NCI-H226 (cell line): ENCODE measurements around the gene AMN1.
"Not testable (repeated sequence)": the region's sequence is repeated elsewhere in the genome, so short reads cannot be mapped to it uniquely, and the experiment has no call there.

Experiments
- DNase-seq: peaks from one replicate; pipeline ENCODE4 v3.0.0-alpha.2; 2015

The AMN1 gene

GRCh38 chr12:31728917-31729640 is at the start of gene AMN1:
TSS of gene AMN1 (minus strand) at chr12:31729021. CDS start at chr12:31729008, 13 bp downstream.
- peak; percentile 99 for DNase-seq

- DNase-seq = peak; percentile 45
Observed at GRCh38 chr12:31773867-31774266, 45.0 kb upstream of the AMN1 start.

- DNase-seq = peak; percentile 49
Observed at GRCh38 chr12:31773223-31773750, 44.5 kb upstream of the AMN1 start.

GRCh38 chr12:31772685-31773222 is 43.9 kb upstream of the AMN1 start:
- DNase-seq = no peak

DNA sequence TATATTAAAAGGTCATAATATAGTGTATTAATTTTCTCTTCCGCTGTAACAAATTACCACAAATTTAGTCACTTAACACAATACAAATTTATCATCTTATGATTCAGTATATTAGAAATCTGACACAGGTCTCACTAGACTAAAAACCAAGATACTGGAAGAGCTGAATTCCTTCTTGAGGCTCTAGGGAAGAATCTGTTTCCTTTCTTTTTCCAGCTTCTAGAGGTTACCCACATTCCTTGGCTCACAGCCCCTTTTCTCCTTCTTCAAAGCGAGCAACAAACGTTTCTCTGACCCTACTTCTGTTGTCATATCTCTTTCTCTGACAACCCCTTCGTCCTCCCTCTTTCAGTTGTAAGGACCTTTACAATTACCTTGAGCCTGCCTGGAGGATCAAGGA is 43.4 kb upstream of the AMN1 start:
- DNase-seq = peak; percentile 29

DNA sequence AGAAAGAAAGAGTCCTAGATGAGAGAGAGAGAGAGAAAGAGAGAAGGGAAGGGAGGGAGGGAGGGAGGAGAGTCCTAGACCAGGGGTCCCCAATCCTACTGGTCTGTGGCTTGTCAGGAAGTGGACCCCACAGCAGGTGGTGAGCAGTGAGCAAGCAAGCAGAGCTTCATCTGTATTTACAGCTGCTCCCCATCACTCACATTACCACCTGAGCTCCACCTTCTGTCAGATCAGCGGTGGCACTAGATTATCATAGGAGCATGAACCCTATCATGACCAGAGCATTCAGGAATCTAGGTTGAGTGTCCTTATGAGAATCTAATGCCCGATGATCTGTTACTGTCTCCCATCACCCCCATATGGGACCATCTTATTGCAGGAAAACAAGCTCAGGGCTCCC is 39.2 kb upstream of the AMN1 start:
- no peak for DNase-seq

- no peak for DNase-seq
Observed at GRCh38 chr12:31765931-31766330, 37.1 kb upstream of the AMN1 start.

- no peak for DNase-seq
Observed at GRCh38 chr12:31759632-31760459, 31.0 kb upstream of the AMN1 start.

GRCh38 chr12:31758297-31758696 is 29.5 kb upstream of the AMN1 start:
- DNase-seq = not testable (repeated sequence)

DNA sequence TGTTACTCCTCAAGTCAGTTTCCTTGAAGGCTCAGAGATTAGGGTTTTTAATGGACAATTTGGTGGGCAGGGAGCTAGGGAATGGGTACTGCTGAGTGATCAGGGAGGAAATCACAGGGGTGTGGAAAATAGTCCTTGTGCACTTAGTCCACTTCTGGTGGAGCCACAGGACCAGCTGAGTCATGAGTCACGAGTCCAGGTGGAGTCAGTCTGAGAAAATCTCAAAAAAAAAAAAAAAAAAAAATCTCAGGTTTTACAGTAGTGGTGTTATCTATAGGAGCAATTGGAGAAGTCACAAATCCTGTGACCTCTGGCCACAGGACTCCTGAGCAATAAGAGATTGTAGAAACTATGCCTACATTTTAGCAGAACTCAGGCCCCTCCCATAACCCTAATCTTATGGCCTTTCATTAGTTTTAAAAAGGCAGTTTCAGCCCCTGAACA is 28.2 kb upstream of the AMN1 start:
- DNase-seq = peak; percentile 67

- no peak for DNase-seq
Observed at GRCh38 chr12:31752450-31752849, 23.6 kb upstream of the AMN1 start.

DNA sequence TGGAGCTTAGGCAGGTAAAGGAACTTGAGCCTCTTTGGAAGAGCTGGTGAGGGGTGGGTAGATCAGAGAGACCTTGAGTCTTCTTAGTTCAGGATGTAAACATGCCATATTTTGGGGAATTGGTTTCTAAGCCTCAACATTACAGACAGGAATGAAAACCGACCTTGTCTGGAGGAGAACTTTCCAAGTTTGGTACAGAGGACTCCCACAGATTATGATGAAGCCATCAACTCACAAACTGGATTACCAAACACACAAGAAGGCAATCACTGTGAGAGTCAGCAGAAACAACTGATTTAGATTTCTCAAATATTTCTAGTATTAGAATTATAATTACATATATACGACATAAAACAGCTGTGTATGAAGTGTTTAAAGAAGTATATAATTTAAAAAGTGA is 22.3 kb upstream of the AMN1 start:
- DNase-seq = no peak

GRCh38 chr12:31750747-31751039 is 21.9 kb upstream of the AMN1 start:
- DNase-seq = no peak

- DNase-seq = peak; percentile 95
Observed at GRCh38 chr12:31749024-31749704, 20.3 kb upstream of the AMN1 start.

DNA sequence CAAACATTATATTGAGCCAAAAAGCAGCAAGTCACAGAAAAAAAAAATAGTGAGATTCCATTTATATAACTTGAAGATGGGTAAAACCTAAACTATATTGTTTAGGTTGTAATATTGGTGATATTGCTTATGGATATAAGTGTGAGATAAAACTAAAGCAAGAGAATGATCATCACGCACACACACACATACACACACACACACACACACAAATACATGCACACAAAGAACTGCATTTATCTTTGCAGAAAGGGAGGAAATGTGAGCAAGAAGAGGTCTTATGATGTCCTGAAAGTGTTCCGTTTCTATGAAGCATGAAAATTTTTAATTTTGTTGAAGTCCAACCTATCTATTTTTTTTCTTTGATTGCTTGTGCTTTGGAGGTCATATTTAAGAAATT is 16.4 kb upstream of the AMN1 start:
- no peak for DNase-seq

DNA sequence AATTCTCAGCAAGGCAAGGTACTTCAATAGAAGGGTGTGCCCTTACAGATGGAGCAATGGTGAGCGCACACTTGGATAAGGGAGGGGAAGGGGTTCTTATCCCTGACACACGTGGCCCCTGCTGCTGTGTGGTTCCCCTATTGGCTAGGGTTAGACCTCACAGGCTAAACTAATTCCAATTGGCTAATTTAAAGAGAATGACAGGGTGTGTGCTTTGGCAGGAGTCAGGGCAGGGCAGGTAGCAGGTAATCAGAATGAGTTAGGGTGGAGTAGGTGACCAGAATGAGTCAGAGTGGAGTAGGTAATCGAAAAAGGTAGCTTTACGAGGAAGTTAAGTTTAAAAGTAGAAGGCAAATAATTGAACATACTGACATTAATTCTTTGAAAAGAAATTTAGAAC is 15.5 kb upstream of the AMN1 start:
- DNase-seq = not testable (repeated sequence)

DNA sequence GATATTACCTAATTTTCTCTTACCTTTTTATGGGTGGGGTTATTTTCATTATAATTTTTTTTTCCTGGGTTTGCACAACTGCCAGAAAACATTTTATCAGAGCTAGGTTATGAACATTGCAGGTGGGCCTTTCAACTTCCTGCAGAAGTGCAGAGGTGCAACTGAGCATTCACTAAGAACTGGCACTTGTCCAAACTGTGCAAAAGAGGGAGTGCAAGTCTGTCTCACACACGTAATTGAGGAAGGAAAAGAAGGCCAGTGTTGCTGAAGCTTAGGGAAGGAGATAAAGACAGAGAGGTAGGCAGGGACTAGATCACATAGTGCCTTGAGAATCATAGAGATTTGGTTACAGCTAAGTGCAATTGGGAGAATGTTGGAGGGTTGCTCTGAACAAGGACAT is 14.1 kb upstream of the AMN1 start:
- no peak for DNase-seq

- no peak for DNase-seq
Observed at GRCh38 chr12:31740628-31741027, 11.8 kb upstream of the AMN1 start.

DNA sequence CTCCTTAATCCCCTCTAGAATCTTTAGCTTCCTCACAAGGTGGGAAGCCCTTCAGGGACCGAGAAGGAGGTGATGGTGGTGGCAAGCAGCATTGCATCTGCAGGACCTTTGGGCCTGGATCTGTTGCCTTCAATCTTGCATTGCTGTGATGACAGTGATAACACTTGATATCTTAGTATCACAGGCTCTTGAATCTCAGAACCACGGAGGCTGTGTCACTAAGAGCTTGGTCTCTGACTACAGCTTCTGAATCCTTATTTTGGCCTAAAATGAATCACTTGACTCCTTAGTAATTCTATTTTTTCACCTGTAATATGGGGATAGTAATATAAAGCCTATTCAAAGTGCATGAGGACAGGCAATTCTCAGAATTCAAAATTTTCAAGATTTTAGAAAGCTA is 8.9 kb upstream of the AMN1 start:
- no peak for DNase-seq

- no peak for DNase-seq
Observed at GRCh38 chr12:31737345-31737744, 8.5 kb upstream of the AMN1 start.

- peak; percentile 90 for DNase-seq
Observed at GRCh38 chr12:31736472-31736871, 7.7 kb upstream of the AMN1 start.

DNA sequence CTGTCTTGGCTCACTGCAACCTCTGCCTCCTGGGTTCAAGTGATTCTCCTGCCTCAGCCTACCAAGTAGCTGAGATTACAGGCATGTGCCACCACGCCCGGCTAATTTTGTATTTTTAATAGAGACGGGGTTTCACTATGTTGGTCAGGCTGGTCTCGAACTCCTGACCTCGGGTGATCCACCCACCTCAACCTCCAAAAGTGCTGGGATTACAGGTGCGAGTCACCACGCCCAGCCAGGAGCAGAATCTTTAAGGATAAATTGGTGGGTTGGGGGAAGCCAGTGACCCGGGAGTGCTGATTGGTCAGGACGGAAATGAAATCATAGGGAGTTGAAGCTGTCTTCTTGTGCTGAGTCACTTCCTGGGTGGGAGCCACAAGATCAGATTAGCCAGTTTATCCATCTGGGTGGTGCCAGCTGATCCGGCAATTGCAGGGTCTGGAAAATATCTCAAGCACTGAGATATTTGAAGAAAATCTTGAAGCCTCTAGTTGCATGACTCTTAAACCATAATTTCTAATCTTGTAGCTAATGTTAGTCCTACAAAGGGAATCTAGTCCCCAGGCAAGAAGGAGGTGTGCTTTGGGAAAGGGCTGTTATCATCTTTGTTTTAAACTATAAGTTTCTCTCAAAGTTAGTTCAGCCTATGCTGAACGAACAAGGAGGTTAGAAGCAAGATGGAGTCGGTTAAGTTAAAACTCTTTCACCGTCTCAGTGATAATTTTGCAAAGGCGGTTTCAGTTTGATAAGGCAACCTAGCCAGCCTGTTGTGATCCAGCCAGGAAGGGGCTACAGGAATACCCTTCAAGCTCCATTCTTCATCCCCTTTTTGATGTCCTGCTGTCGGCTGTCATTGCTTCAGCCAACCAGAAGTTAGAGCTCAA is 5.0 kb upstream of the AMN1 start:
- DNase-seq = peak; percentile 94
